HepG2 (cell line): ENCODE results near the gene SOS2. TPM values are rescaled to one million over a fixed set of nuclear protein-coding genes. Genes with fewer than 3 reads are reported as not detected.

Experiments used
- CBFB ChIP-seq: sonication (generic); formaldehyde crosslinking; IDR thresholded peaks from 2 replicates; pipeline ENCODE4 v1.4.0; 2020; ENCODE audit warnings: missing genetic modification reagents
- GPN1 ChIP-seq: sonication (generic); formaldehyde crosslinking; IDR thresholded peaks from 2 replicates; pipeline ENCODE4 v1.5.1; 2020; ENCODE audit warnings: missing genetic modification reagents, borderline replicate concordance
- KDM5A ChIP-seq: fragments of 200-600 bp; sonication (generic); IDR thresholded peaks from 2 replicates; pipeline ENCODE4 v1.7.0; 2018; ENCODE audit warnings: antibody characterized with exemption, mild to moderate bottlenecking, low read length, borderline replicate concordance
- MEF2D ChIP-seq: sonication (generic); formaldehyde crosslinking; IDR thresholded peaks from 2 replicates; pipeline ENCODE4 v1.5.1; 2020; ENCODE audit warnings: mild to moderate bottlenecking, missing genetic modification reagents
- MIER2 ChIP-seq: IDR thresholded peaks from 2 replicates; pipeline ENCODE4 v1.6.1; 2016; ENCODE audit warnings: missing biosample characterization, missing genetic modification reagents
- SRSF9 ChIP-seq: fragments of 200-400 bp; formaldehyde crosslinking; IDR thresholded peaks from 2 replicates; pipeline ENCODE4 v1.6.1; 2018; ENCODE audit warnings: borderline replicate concordance, mild to moderate bottlenecking, low read depth, low read length; ENCODE audit not compliant: insufficient read depth, poor library complexity, severe bottlenecking
- TOE1 ChIP-seq: sonication (generic); formaldehyde crosslinking; IDR thresholded peaks from 2 replicates; pipeline ENCODE4 v1.4.0; 2020; ENCODE audit warnings: mild to moderate bottlenecking, missing genetic modification reagents
- ZNF646 ChIP-seq: sonication (generic); formaldehyde crosslinking; IDR thresholded peaks from 2 replicates; pipeline ENCODE4 v1.9.0; 2021; ENCODE audit warnings: mild to moderate bottlenecking, missing genetic modification reagents
- ZNF879 ChIP-seq: sonication (generic); formaldehyde crosslinking; IDR thresholded peaks from 2 replicates; pipeline ENCODE4 v1.8.1; 2023; ENCODE audit warnings: missing genetic modification reagents
- polyA plus RNA-seq, 8 experiments: library from polyadenylated mRNA; depleted of rRNA in 3 of 8; stranded (reverse) in 7 of 8; unstranded in 1 of 8; fragments of >200 nt; fragmentation: Illumina TruSeq in 4 of 8; extraction: Trizol in 4 of 8; gene quantifications; 2 replicates each; pipeline versions ENCODE4 v1.2.1 to v1.2.3, GENCODE V29; 2011 to 2016; ENCODE audit warnings: low read depth in 4 of 8, missing spikeins in 1 of 8, mixed read lengths in 1 of 8; ENCODE audit not compliant: insufficient read depth in 1 of 8
- total RNA-seq, 5 experiments: library from RNA; depleted of rRNA; stranded (reverse); fragments of >200 nt; fragmentation: Illumina TruSeq; extraction: Trizol; gene quantifications; 2 replicates each; pipeline ENCODE4 v1.2.3, GENCODE V29; 2016; ENCODE audit warnings: low read depth in 1 of 5
- TF ChIP-seq, protein P1 (sequence below): fragments of 450-650 bp; IDR thresholded peaks from 2 replicates; pipeline ENCODE4 v1.6.1; 2017; ENCODE audit warnings: mild to moderate bottlenecking
- TF ChIP-seq, protein P2 (sequence below): sonication (generic); formaldehyde crosslinking; IDR thresholded peaks from 2 replicates; pipeline ENCODE4 v1.4.0; 2020; ENCODE audit warnings: missing genetic modification reagents
- TF ChIP-seq, protein P3 (sequence below), 2 experiments: sonication (generic) in 1 of 2; formaldehyde crosslinking in 1 of 2; IDR thresholded peaks; 2 replicates each; pipeline versions ENCODE4 v1.4.0 to v1.6.1; 2016 to 2020; ENCODE audit warnings: borderline replicate concordance in 1 of 2, low read depth in 1 of 2, mild to moderate bottlenecking in 1 of 2, missing genetic modification reagents in 1 of 2
- TF ChIP-seq, protein P4 (sequence below): sonication (generic); formaldehyde crosslinking; IDR thresholded peaks from 2 replicates; pipeline ENCODE4 v1.4.0; 2020; ENCODE audit warnings: mild to moderate bottlenecking, missing genetic modification reagents

The SOS2 gene
- total and polyA plus RNA-seq, 2 of the 13 experiments (the other 11 are each of a cell fraction or from before 2014, with no cell fraction given): 9.3 to 12.1 TPM

DNA sequence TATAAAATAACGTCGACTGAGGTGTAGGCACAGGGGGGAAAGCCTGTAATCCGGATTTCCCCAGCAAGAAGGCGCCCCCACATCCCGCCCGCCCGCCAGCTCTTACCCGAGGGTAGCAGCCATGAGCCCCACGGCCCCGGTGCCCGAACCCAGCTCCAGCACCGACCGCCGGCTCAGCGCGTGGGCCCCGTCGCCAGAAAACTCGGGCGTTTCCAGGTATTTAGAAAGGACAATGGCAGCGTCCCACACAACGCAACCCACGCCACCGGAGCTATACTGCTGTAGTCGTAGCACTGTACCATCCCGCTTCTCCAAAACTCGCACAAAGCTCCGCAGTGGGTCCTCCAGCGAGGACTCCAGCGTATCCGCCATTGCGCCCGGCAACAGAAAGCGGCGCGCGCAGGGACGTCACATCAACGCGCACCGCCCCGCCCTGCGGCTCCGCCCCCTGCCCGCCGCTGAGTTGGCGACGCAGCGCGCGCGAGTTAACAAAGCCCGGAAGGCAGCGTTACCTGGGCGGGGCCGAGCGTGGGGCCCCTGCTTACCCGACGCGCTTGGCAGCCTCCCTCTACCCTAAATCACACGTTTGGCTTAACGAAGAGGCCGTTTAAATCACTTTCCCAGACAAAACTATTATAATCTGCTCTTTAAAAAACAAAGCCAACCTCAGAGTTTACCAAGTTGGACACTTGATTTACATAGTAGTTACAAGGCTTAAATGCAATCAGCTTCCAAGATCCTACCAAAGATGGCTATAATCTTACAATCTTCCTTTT lies 115.0 kb downstream of the SOS2 start, which contains the start of gene VCPKMT (continued):
- no peak for TF ChIP-seq MIER2 (CRISPR knock-in tag)
- TF ChIP-seq TOE1 (CRISPR knock-in tag): no peak
- TF ChIP-seq, protein P1, sequence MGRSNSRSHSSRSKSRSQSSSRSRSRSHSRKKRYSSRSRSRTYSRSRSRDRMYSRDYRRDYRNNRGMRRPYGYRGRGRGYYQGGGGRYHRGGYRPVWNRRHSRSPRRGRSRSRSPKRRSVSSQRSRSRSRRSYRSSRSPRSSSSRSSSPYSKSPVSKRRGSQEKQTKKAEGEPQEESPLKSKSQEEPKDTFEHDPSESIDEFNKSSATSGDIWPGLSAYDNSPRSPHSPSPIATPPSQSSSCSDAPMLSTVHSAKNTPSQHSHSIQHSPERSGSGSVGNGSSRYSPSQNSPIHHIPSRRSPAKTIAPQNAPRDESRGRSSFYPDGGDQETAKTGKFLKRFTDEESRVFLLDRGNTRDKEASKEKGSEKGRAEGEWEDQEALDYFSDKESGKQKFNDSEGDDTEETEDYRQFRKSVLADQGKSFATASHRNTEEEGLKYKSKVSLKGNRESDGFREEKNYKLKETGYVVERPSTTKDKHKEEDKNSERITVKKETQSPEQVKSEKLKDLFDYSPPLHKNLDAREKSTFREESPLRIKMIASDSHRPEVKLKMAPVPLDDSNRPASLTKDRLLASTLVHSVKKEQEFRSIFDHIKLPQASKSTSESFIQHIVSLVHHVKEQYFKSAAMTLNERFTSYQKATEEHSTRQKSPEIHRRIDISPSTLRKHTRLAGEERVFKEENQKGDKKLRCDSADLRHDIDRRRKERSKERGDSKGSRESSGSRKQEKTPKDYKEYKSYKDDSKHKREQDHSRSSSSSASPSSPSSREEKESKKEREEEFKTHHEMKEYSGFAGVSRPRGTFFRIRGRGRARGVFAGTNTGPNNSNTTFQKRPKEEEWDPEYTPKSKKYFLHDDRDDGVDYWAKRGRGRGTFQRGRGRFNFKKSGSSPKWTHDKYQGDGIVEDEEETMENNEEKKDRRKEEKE: no peak
- no peak for TF ChIP-seq ZNF879 (CRISPR knock-in tag)
- TF ChIP-seq MEF2D: no peak
- TF ChIP-seq CBFB: peak; percentile 77
- TF ChIP-seq ZNF646: 0 out of 2 replicates have a peak, but pooled peaks have one; percentile 30
- TF ChIP-seq SRSF9: no peak
- TF ChIP-seq GPN1 (CRISPR knock-in tag): no peak
- TF ChIP-seq, protein P2, sequence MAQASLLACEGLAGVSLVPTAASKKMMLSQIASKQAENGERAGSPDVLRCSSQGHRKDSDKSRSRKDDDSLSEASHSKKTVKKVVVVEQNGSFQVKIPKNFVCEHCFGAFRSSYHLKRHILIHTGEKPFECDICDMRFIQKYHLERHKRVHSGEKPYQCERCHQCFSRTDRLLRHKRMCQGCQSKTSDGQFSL: no peak
- TF ChIP-seq KDM5A: peak; percentile 89
- TF ChIP-seq, protein P3, sequence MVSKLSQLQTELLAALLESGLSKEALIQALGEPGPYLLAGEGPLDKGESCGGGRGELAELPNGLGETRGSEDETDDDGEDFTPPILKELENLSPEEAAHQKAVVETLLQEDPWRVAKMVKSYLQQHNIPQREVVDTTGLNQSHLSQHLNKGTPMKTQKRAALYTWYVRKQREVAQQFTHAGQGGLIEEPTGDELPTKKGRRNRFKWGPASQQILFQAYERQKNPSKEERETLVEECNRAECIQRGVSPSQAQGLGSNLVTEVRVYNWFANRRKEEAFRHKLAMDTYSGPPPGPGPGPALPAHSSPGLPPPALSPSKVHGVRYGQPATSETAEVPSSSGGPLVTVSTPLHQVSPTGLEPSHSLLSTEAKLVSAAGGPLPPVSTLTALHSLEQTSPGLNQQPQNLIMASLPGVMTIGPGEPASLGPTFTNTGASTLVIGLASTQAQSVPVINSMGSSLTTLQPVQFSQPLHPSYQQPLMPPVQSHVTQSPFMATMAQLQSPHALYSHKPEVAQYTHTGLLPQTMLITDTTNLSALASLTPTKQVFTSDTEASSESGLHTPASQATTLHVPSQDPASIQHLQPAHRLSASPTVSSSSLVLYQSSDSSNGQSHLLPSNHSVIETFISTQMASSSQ (IDR thresholded peaks at IDR 0.05; ENCODE audit: low read depth): no peak
- TF ChIP-seq, protein P3 (CRISPR knock-in tag; IDR thresholded peaks at IDR 0.05; ENCODE audit: borderline replicate concordance): peak; percentile 69; the same call in 1 of the 2 replicates
- TF ChIP-seq, protein P4, sequence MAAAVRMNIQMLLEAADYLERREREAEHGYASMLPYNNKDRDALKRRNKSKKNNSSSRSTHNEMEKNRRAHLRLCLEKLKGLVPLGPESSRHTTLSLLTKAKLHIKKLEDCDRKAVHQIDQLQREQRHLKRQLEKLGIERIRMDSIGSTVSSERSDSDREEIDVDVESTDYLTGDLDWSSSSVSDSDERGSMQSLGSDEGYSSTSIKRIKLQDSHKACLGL (CRISPR knock-in tag): peak; percentile 84; the same call in 1 of the 2 replicates
